Osteoblast (primary cell): ENCODE measurements around the gene ENTR1. TPM values are rescaled to one million over a fixed set of nuclear protein-coding genes. Genes with fewer than 3 reads are reported as not detected.
A peak's percentile ranks its signal among the peaks of the same experiment; 100 is the strongest.

Source experiments
- DNase-seq: peaks from one replicate; pipeline ENCODE4 v3.0.0; 2011; ENCODE audit warnings: low spot score, mixed read lengths; ENCODE audit not compliant: insufficient read length; ENCODE audit errors: missing footprints
- H2AFZ ChIP-seq: 2 replicates; pipeline ENCODE4 v1.6.0; 2011; ENCODE audit warnings: mild to moderate bottlenecking, low read length
- H3K27ac ChIP-seq: 2 replicates; pipeline ENCODE4 v1.5.1; 2011; ENCODE audit warnings: mild to moderate bottlenecking, low read depth, low read length, moderate library complexity
- H3K27me3 ChIP-seq: 2 replicates; pipeline ENCODE4 v1.6.0; 2012; ENCODE audit warnings: mild to moderate bottlenecking, control low read depth, inconsistent platforms, low read length, moderate library complexity; ENCODE audit not compliant: insufficient read depth
- H3K36me3 ChIP-seq: 2 replicates; pipeline ENCODE4 v1.5.1; 2011; ENCODE audit warnings: mild to moderate bottlenecking, low read length, control low read depth, moderate library complexity; ENCODE audit not compliant: insufficient read depth
- H3K4me1 ChIP-seq: 2 replicates; pipeline ENCODE4 v1.5.1; 2011; ENCODE audit warnings: mild to moderate bottlenecking, low read length, control low read depth, moderate library complexity; ENCODE audit not compliant: insufficient read depth
- H3K4me2 ChIP-seq: 2 replicates; pipeline ENCODE4 v1.6.0; 2011; ENCODE audit warnings: mild to moderate bottlenecking, low read length; ENCODE audit not compliant: insufficient read depth
- H3K4me3 ChIP-seq: fragments of 200-600 bp; sonication (generic); 3 replicates; pipeline ENCODE4 v1.5.1; 2012; ENCODE audit warnings: mild to moderate bottlenecking, low read length, inconsistent platforms; ENCODE audit not compliant: insufficient read depth
- H3K79me2 ChIP-seq: 2 replicates; pipeline ENCODE4 v1.6.0; 2012; ENCODE audit warnings: mild to moderate bottlenecking, low read length, control low read depth, inconsistent platforms; ENCODE audit not compliant: insufficient read depth
- H3K9me3 ChIP-seq: 2 replicates; pipeline ENCODE4 v1.5.1; 2011; ENCODE audit warnings: low read depth, low read length, control low read depth
- H4K20me1 ChIP-seq: 2 replicates; pipeline ENCODE4 v1.6.0; 2012; ENCODE audit warnings: mild to moderate bottlenecking, low read length, control low read depth; ENCODE audit not compliant: insufficient read depth
- total RNA-seq: library from RNA; depleted of rRNA; stranded (reverse); fragments of >200 nt; gene quantifications from 2 replicates; pipeline ENCODE4 v1.2.3, GENCODE V29; 2012
- TF ChIP-seq, protein P1 (sequence below): IDR thresholded peaks from 2 replicates; pipeline ENCODE4 v1.5.1; 2011; ENCODE audit warnings: mild to moderate bottlenecking, low read depth, low read length, moderate library complexity; ENCODE audit errors: extremely low read depth

The ENTR1 gene
- total RNA-seq, 1 donor = 40.2 TPM

DNA sequence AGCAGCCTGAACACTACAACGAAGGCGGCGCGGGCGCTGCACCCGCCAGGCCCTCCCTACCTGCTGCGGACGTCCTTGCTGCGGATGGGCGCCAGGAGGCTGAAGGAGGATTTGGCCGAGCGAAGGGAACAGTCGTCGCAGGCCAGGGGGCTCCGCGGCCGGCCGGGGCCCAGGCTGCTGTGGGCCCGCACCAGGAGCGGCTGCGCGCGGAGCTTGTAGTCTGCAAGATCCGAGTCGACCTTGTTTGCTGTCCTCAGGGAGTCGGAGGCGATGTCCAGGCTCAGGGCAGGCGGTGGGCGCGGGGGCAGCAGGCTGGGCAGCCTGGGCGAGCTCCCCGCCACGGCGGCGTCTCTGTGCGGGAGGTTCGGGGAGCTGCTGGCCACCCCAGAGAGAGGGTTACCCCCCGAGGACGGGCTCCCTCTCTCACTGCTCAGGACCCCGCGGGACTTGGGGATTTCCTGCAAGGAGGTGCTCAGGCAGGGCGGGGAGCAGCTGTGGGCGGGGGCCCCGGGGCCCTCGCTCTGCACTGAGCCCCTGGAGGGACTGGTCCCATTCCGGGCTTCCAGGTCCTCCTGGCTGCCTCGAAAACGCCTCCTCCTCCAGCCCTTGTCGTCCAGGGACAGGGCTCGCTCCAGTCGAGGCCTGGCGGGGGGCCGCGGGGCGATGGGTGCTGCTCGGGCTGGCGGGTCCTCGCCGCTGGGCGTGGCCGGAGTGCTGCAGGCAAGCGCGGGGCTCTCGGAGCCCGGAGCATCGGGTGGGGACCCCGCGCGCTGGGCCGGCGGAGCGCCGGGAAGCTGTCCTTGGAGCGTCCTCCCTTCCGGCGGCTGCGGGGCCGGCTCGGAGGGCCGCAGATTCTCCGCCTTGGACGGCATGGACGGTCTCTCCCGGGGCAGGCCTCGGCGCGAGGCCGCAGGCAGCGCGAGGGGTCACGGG is 28.4 kb upstream of the ENTR1 start:
- Histone ChIP-seq H3K36me3 (peaks cover 40% of the 10 kb centered on the region), H3K79me2 (peaks cover 57% of the 10 kb centered on the region), H2AFZ (no peak overlapping the region), H3K4me3 (peak overlapping the region; percentile 84), H3K27ac (peak overlapping the region; percentile 41), H4K20me1 (peaks cover 71% of the 10 kb centered on the region), H3K4me2 (peak overlapping the region; percentile 81), H3K27me3 (no peaks in the 10 kb centered on the region), H3K4me1 (peaks cover 27% of the 10 kb centered on the region), H3K9me3 (no peaks in the 10 kb centered on the region)
- DNase-seq = peak; percentile 96
- TF ChIP-seq, protein P1, sequence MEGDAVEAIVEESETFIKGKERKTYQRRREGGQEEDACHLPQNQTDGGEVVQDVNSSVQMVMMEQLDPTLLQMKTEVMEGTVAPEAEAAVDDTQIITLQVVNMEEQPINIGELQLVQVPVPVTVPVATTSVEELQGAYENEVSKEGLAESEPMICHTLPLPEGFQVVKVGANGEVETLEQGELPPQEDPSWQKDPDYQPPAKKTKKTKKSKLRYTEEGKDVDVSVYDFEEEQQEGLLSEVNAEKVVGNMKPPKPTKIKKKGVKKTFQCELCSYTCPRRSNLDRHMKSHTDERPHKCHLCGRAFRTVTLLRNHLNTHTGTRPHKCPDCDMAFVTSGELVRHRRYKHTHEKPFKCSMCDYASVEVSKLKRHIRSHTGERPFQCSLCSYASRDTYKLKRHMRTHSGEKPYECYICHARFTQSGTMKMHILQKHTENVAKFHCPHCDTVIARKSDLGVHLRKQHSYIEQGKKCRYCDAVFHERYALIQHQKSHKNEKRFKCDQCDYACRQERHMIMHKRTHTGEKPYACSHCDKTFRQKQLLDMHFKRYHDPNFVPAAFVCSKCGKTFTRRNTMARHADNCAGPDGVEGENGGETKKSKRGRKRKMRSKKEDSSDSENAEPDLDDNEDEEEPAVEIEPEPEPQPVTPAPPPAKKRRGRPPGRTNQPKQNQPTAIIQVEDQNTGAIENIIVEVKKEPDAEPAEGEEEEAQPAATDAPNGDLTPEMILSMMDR = no peak

DNA sequence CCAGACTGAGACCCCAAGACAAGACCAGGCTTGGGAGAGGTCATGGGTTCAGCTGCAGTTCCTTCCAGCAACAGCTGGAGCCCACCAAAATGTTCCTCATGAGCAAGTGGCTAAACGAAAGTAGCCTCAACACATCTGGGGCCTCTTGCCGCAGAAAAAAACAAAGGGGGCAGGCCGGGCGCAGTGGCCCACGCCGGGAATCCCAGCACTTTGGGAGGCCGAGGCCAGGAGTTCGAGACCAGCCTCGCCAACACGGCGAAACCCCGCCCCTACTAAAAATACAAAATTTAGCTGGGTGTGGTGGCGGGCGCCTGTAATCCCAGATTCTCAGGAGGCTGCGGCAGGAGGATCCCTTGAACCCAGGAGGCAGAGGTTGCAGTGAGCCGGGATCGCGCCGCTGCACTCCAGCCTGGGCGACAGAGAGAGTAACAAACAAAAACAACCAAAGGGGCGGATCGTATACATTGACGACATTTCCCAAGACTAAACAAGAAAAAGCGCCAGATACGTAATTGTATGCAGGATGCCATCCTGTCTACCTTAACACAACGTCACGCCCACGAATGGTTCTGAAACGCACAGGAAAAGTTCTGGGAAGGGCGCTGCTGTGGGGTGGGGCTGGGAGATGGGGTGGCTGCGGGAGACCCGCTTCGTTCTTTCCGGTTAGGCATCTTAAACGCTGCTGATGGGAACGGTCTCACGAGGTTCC is 27.6 kb upstream of the ENTR1 start:
- Histone ChIP-seq H3K27me3 (no peaks in the 10 kb centered on the region), H3K9me3 (no peaks in the 10 kb centered on the region), H3K4me2 (peak overlapping the region; percentile 81), H3K4me1 (peaks cover 27% of the 10 kb centered on the region), H3K4me3 (peak overlapping the region; percentile 84), H2AFZ (no peak overlapping the region), H3K79me2 (peaks cover 59% of the 10 kb centered on the region), H4K20me1 (peaks cover 69% of the 10 kb centered on the region), H3K36me3 (peaks cover 31% of the 10 kb centered on the region), H3K27ac (peak overlapping the region; percentile 41)
- peak; percentile 95 for DNase-seq
- TF ChIP-seq, protein P1 = no peak

DNA sequence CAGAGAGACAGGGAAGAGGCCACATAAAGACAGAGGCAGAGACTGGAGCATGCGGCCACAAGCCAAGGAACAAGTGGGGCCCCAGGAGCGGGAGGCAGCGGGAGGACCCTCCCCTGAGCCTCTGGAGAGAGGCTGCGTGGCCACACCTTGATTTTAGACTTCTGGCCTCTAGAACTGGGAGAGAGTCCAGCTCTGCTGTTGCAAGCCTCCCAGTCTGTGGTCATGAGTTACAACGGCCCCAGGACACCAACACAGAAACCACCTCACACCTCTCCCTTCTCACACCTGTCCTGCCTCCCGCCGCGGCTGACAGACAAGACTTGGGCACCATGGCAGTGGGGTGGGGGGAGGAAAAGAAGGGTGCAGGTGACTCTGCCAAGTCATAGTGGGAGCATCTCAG is 27.0 kb upstream of the ENTR1 start:
- Histone ChIP-seq H2AFZ (no peak overlapping the region), H3K4me3 (peak overlapping the region; percentile 84), H3K79me2 (peaks cover 59% of the 10 kb centered on the region), H3K36me3 (peaks cover 28% of the 10 kb centered on the region), H3K4me1 (peaks cover 27% of the 10 kb centered on the region), H3K27me3 (no peaks in the 10 kb centered on the region), H3K9me3 (no peaks in the 10 kb centered on the region), H4K20me1 (peaks cover 65% of the 10 kb centered on the region), H3K27ac (peak overlapping the region; percentile 12), H3K4me2 (peak overlapping the region; percentile 81)
- peak; percentile 93 for DNase-seq
- TF ChIP-seq, protein P1 = no peak
